Measurements from ENCODE around the gene PCMTD2. TPM values are rescaled to one million over a fixed set of nuclear protein-coding genes. Genes with fewer than 3 reads are reported as not detected.

Gene PCMTD2
- total and polyA plus RNA-seq, 2 experiments from 2014 or later = 33.8 to 76.1 TPM

DNA sequence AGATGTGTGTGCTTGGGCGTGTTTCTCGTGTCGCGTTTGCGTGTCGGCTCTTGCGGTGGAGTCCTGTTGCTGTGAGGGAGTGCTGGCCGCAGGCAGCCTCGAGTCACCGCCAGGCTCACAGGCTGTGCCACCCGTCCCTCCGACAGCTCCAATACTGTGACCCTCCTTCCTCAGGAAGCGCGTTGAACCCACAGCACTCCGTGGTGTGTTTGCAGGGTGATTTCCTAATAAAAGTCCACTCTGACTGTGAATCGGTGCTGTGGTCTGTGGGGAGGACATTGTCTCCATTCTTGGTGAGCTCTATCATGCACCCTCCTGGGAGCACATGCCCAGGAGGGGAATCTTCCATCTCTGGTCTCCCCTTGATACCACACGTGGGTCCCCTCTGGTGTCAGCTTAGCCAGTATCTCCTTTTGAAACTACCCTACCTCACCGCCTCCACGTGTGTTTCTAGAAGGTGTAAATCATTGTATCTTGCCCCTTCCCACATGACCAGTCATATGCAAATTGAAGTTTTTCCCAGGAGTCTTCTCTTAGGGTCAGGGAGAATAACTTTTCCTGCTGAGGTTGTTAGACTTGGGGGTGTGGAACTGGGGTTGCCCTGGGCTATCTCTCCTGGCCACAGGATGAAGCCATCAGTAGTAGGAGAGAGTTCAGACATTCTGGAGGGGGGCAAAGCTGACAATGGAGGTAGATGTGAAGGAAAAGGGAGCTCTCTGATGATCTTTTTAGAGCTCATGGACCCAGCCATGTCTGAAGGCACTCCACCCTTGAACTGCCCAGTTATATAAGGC lies 13.3 kb upstream of the PCMTD2 start (continued):
- TF ChIP-seq, protein P1, sequence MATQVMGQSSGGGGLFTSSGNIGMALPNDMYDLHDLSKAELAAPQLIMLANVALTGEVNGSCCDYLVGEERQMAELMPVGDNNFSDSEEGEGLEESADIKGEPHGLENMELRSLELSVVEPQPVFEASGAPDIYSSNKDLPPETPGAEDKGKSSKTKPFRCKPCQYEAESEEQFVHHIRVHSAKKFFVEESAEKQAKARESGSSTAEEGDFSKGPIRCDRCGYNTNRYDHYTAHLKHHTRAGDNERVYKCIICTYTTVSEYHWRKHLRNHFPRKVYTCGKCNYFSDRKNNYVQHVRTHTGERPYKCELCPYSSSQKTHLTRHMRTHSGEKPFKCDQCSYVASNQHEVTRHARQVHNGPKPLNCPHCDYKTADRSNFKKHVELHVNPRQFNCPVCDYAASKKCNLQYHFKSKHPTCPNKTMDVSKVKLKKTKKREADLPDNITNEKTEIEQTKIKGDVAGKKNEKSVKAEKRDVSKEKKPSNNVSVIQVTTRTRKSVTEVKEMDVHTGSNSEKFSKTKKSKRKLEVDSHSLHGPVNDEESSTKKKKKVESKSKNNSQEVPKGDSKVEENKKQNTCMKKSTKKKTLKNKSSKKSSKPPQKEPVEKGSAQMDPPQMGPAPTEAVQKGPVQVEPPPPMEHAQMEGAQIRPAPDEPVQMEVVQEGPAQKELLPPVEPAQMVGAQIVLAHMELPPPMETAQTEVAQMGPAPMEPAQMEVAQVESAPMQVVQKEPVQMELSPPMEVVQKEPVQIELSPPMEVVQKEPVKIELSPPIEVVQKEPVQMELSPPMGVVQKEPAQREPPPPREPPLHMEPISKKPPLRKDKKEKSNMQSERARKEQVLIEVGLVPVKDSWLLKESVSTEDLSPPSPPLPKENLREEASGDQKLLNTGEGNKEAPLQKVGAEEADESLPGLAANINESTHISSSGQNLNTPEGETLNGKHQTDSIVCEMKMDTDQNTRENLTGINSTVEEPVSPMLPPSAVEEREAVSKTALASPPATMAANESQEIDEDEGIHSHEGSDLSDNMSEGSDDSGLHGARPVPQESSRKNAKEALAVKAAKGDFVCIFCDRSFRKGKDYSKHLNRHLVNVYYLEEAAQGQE (IDR thresholded peaks at IDR 0.05; ENCODE audit: unreplicated experiment) = no peak
- no peak for TF ChIP-seq CREB1 (CRISPR knock-in tag; IDR thresholded peaks at IDR 0.05; ENCODE audit: low read depth)

DNA sequence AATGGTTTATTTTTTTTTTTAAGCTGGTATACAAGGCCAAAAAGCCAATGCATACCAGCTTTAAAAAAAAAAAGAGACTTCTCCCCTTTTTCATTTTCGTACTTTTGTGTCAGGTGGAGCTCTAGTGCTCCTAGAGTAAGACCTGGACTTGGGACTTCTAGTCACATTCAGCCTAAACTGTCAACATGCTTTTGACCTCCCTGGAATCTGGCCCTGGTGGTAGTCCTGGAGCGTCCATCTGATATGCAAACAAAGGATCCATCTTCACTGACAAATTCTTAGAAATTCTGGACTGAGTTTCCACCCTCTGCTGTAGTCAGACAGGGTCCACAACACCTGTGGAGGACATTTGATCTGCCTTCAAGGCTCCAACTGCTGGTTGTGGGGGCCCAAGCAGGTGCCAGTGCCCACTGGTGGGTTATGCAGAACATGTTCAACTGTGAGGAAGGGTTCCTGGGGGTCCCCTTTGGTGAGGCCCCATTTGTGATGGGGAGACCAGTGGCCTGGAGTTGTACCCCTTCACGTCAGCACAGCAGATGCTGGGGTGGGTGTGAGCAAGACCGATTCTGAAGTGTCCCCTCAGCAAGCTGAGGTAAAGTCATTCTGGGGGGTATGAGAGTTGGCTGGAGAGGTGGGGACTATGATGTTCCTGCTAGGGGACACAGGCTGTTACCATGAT lies 12.6 kb upstream of the PCMTD2 start:
- ATAC-seq = no peak
- Histone ChIP-seq H3K79me2 (replicated peaks; ENCODE audit: insufficient read depth) (no peaks in the 10 kb centered on the region), H4K20me1 (replicated peaks; ENCODE audit: insufficient read depth) (no peaks in the 10 kb centered on the region), H3K4me2 (no peak overlapping the region), H3F3A (replicated peaks; ENCODE audit: low read depth) (no peaks in the 10 kb centered on the region), H3K27me3 (ENCODE audit: insufficient read depth) (no peaks in the 10 kb centered on the region), H3K27ac (ENCODE audit: low read depth) (no peak overlapping the region), H3K4me1 (ENCODE audit: insufficient read depth) (no peaks in the 10 kb centered on the region), H2AFZ (no peak overlapping the region), H3K36me3 (ENCODE audit: insufficient read depth) (no peaks in the 10 kb centered on the region), H3K9me2 (ENCODE audit: insufficient read depth) (no peaks in the 10 kb centered on the region), H3K4me3 (no peak overlapping the region)
- H3K9me3 Mint-ChIP-seq = peaks cover 4% of the 10 kb centered on the region; the same call in 2 of the 3 replicates
- no peak overlapping the region for H3K4me3 Mint-ChIP-seq
- no peak overlapping the region for H3K27ac Mint-ChIP-seq
- no peak for DNase-seq (ENCODE audit: low spot score)
- H3K36me3 Mint-ChIP-seq (ENCODE audit: low read depth) = no peaks in the 10 kb centered on the region
- H3K27me3 Mint-ChIP-seq (ENCODE audit: insufficient read depth, low read depth, poor library complexity) = peaks cover 19% of the 10 kb centered on the region
- TF ChIP-seq EZH2phosphoT487 (IDR thresholded peaks at IDR 0.05; ENCODE audit: unreplicated experiment) = no peak
- no peak for TF ChIP-seq ETS1 (IDR thresholded peaks at IDR 0.05)
- no peaks in the 10 kb centered on the region for H3K4me1 Mint-ChIP-seq

- Mint-ChIP-seq H3K9me3 (peaks cover 4% of the 10 kb centered on the region; the same call in 1 of the 3 replicates), H3K4me1 (no peaks in the 10 kb centered on the region), H3K27ac (no peak overlapping the region), H3K27me3 (ENCODE audit: insufficient read depth, low read depth, poor library complexity) (peaks cover 13% of the 10 kb centered on the region), H3K36me3 (ENCODE audit: low read depth) (no peaks in the 10 kb centered on the region), H3K4me3 (no peak overlapping the region)
- no peaks in the 10 kb centered on the region for H4K20me1 ChIP-seq (replicated peaks; ENCODE audit: insufficient read depth)
- no peaks in the 10 kb centered on the region for H3K79me2 ChIP-seq (replicated peaks; ENCODE audit: insufficient read depth)
- no peaks in the 10 kb centered on the region for H3K27me3 ChIP-seq (ENCODE audit: insufficient read depth)
- no peak for DNase-seq (ENCODE audit: low spot score)
- no peak overlapping the region for H3K4me3 ChIP-seq
- H3K4me2 ChIP-seq = no peak overlapping the region
- H3K4me1 ChIP-seq (ENCODE audit: insufficient read depth) = no peaks in the 10 kb centered on the region
- no peaks in the 10 kb centered on the region for H3K36me3 ChIP-seq (ENCODE audit: insufficient read depth)
- H3K27ac ChIP-seq (ENCODE audit: low read depth) = no peak overlapping the region
- no peak overlapping the region for H2AFZ ChIP-seq
- no peak for ATAC-seq
- H3K9me2 ChIP-seq (ENCODE audit: insufficient read depth) = no peaks in the 10 kb centered on the region
- TF ChIP-seq, protein P2, sequence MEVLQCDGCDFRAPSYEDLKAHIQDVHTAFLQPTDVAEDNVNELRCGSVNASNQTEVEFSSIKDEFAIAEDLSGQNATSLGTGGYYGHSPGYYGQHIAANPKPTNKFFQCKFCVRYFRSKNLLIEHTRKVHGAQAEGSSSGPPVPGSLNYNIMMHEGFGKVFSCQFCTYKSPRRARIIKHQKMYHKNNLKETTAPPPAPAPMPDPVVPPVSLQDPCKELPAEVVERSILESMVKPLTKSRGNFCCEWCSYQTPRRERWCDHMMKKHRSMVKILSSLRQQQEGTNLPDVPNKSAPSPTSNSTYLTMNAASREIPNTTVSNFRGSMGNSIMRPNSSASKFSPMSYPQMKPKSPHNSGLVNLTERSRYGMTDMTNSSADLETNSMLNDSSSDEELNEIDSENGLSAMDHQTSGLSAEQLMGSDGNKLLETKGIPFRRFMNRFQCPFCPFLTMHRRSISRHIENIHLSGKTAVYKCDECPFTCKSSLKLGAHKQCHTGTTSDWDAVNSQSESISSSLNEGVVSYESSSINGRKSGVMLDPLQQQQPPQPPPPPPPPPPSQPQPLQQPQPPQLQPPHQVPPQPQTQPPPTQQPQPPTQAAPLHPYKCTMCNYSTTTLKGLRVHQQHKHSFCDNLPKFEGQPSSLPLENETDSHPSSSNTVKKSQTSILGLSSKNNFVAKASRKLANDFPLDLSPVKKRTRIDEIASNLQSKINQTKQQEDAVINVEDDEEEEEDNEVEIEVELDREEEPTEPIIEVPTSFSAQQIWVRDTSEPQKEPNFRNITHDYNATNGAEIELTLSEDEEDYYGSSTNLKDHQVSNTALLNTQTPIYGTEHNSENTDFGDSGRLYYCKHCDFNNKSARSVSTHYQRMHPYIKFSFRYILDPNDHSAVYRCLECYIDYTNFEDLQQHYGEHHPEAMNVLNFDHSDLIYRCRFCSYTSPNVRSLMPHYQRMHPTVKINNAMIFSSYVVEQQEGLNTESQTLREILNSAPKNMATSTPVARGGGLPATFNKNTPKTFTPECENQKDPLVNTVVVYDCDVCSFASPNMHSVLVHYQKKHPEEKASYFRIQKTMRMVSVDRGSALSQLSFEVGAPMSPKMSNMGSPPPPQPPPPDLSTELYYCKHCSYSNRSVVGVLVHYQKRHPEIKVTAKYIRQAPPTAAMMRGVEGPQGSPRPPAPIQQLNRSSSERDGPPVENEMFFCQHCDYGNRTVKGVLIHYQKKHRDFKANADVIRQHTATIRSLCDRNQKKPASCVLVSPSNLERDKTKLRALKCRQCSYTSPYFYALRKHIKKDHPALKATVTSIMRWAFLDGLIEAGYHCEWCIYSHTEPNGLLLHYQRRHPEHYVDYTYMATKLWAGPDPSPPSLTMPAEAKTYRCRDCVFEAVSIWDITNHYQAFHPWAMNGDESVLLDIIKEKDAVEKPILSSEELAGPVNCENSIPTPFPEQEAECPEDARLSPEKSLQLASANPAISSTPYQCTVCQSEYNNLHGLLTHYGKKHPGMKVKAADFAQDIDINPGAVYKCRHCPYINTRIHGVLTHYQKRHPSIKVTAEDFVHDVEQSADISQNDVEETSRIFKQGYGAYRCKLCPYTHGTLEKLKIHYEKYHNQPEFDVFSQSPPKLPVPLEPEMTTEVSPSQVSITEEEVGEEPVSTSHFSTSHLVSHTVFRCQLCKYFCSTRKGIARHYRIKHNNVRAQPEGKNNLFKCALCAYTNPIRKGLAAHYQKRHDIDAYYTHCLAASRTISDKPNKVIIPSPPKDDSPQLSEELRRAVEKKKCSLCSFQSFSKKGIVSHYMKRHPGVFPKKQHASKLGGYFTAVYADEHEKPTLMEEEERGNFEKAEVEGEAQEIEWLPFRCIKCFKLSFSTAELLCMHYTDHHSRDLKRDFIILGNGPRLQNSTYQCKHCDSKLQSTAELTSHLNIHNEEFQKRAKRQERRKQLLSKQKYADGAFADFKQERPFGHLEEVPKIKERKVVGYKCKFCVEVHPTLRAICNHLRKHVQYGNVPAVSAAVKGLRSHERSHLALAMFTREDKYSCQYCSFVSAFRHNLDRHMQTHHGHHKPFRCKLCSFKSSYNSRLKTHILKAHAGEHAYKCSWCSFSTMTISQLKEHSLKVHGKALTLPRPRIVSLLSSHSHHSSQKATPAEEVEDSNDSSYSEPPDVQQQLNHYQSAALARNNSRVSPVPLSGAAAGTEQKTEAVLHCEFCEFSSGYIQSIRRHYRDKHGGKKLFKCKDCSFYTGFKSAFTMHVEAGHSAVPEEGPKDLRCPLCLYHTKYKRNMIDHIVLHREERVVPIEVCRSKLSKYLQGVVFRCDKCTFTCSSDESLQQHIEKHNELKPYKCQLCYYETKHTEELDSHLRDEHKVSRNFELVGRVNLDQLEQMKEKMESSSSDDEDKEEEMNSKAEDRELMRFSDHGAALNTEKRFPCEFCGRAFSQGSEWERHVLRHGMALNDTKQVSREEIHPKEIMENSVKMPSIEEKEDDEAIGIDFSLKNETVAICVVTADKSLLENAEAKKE (CRISPR knock-in tag; IDR thresholded peaks at IDR 0.05) = no peak
- no peaks in the 10 kb centered on the region for H3F3A ChIP-seq (replicated peaks; ENCODE audit: low read depth)
Observed at GRCh38 chr20:64244281-64244805, 11.2 kb upstream of the PCMTD2 start.
